Measurements from ENCODE around the gene SENP1.

GRCh38 chr12:48045061-48045846 lies 60.6 kb downstream of the SENP1 start:
- TF ChIP-seq CTCF (IDR thresholded peaks at IDR 0.05) (no peak), POLR2A (IDR thresholded peaks at IDR 0.05) (no peak), POLR2AphosphoS5 (IDR thresholded peaks at IDR 0.05) (no peak)

All from sigmoid colon (tissue), 4 donors.